Sigmoid colon (tissue), 4 donors: ENCODE data around the gene COTL1.

Experiments
- CTCF ChIP-seq, 4 experiments: fragments of 450-650 bp in 3 of 4; fragments of 200-600 bp in 1 of 4; IDR thresholded peaks; one replicate each; pipeline ENCODE4 v1.5.1; 2016 to 2019; ENCODE audit warnings: antibody characterized with exemption in 4 of 4, mild to moderate bottlenecking in 3 of 4, moderate library complexity in 2 of 4
- EP300 ChIP-seq, 4 donors: sonication (generic); formaldehyde crosslinking; IDR thresholded peaks; one replicate each; pipeline ENCODE4 v1.6.1; 2017; ENCODE audit warnings: antibody characterized with exemption in 4 of 4
- POLR2A ChIP-seq, 2 donors: fragments of 450-650 bp; IDR thresholded peaks; one replicate each; pipeline ENCODE4 v1.6.1; 2016; ENCODE audit warnings: antibody characterized with exemption in 2 of 2, mild to moderate bottlenecking in 2 of 2, moderate library complexity in 2 of 2
- POLR2AphosphoS5 ChIP-seq, 4 donors: sonication (generic); formaldehyde crosslinking; IDR thresholded peaks; one replicate each; pipeline ENCODE4 v1.6.1; 2017; ENCODE audit warnings: antibody characterized with exemption in 4 of 4

- no peak for TF ChIP-seq CTCF (IDR thresholded peaks at IDR 0.05)
- no peak for TF ChIP-seq POLR2AphosphoS5 (IDR thresholded peaks at IDR 0.05)
- TF ChIP-seq EP300 (IDR thresholded peaks at IDR 0.05) = no peak
- no peak for TF ChIP-seq POLR2A (IDR thresholded peaks at IDR 0.05)
Observed at GRCh38 chr16:84568066-84568465, 49.8 kb downstream of the COTL1 start.
